ENCODE measurements around the gene LIN9. TPM values are rescaled to one million over a fixed set of nuclear protein-coding genes. Genes with fewer than 3 reads are reported as not detected.
"Not testable (repeated sequence)": the region's sequence is repeated elsewhere in the genome, so short reads cannot be mapped to it uniquely, and the experiment has no call there.

LIN9 gene
- total RNA-seq, 1 donor from 2014 or later: 4.2 TPM

DNA sequence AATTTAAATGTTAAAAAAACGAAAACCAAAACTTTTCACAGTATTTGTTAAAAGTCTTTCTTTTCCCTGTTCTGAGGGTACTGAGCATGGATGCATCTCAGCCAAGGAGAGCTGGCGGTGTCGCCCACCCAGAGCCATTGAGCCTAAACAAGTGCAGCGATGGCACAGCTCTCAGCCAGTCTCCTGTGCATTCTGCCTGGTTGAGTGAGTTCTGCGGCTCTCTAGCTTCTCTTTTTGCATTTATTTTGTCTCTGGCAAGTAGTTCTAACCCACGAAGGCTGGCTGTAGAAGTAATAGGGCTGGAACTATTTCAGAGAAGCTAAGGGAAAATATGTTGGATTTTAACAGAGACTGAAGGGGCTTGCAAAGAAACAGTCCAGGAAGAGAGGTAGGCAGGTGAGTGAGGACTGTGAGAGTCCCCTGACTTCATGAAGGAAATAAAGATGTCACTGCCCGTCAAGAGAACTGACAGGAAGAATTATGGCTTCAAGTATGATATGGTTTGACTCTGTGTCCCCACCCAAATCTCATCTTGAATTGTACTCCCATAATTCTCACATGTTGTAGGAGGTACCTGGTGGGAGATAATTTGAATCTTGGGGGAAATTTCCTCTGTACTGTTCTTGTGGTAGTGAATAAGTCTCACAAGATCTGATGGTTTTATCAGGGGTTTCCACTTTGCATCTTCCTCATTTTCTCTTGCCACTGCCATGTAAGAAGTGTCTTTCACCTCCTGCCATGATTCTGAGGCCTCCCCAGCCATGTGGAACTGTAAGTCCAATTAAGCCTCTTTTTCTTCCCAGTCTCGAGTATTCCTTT is 35.7 kb upstream of the LIN9 start:
- Mint-ChIP-seq H3K4me3 (ENCODE audit: unreplicated experiment) (no peak overlapping the region), H3K36me3 (ENCODE audit: unreplicated experiment) (no peaks in the 10 kb centered on the region), H3K27ac (ENCODE audit: unreplicated experiment) (no peak overlapping the region), H3K9me3 (ENCODE audit: unreplicated experiment) (peaks cover 8% of the 10 kb centered on the region), H3K27me3 (ENCODE audit: unreplicated experiment) (peaks cover 4% of the 10 kb centered on the region), H3K4me1 (ENCODE audit: unreplicated experiment) (no peaks in the 10 kb centered on the region)
- no peak for DNase-seq (ENCODE audit: extremely low spot score, unreplicated experiment)
- TF ChIP-seq, protein P1, sequence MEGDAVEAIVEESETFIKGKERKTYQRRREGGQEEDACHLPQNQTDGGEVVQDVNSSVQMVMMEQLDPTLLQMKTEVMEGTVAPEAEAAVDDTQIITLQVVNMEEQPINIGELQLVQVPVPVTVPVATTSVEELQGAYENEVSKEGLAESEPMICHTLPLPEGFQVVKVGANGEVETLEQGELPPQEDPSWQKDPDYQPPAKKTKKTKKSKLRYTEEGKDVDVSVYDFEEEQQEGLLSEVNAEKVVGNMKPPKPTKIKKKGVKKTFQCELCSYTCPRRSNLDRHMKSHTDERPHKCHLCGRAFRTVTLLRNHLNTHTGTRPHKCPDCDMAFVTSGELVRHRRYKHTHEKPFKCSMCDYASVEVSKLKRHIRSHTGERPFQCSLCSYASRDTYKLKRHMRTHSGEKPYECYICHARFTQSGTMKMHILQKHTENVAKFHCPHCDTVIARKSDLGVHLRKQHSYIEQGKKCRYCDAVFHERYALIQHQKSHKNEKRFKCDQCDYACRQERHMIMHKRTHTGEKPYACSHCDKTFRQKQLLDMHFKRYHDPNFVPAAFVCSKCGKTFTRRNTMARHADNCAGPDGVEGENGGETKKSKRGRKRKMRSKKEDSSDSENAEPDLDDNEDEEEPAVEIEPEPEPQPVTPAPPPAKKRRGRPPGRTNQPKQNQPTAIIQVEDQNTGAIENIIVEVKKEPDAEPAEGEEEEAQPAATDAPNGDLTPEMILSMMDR (IDR thresholded peaks at IDR 0.05): no peak

DNA sequence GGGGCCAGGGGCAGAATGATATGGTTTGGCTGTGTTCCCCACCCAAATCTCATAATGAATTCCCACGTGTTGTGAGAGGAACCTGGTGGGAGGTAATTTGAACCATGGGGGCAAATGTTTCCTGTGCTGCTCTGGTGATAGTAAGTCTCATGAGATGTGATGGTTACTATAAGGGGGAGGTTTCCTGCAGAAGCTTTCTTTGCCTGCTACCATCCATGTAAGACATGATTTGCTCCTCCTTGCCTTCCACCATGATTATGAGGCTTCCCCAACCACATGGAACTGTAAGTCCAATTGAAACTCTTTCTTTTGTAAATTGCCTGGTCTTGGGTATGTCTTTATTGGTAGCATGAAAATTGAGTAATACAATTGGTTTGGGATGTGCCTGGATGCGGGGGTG is 33.7 kb upstream of the LIN9 start:
- no peak overlapping the region for H3K4me3 Mint-ChIP-seq (ENCODE audit: unreplicated experiment)
- TF ChIP-seq, protein P1 (IDR thresholded peaks at IDR 0.05): no peak
- no peak for DNase-seq (ENCODE audit: extremely low spot score, unreplicated experiment)
- no peak overlapping the region for H3K27ac Mint-ChIP-seq (ENCODE audit: unreplicated experiment)
- no peaks in the 10 kb centered on the region for H3K4me1 Mint-ChIP-seq (ENCODE audit: unreplicated experiment)
- peaks cover 4% of the 10 kb centered on the region for H3K27me3 Mint-ChIP-seq (ENCODE audit: unreplicated experiment)
- H3K9me3 Mint-ChIP-seq (ENCODE audit: unreplicated experiment): peaks cover 8% of the 10 kb centered on the region
- no peaks in the 10 kb centered on the region for H3K36me3 Mint-ChIP-seq (ENCODE audit: unreplicated experiment)

DNA sequence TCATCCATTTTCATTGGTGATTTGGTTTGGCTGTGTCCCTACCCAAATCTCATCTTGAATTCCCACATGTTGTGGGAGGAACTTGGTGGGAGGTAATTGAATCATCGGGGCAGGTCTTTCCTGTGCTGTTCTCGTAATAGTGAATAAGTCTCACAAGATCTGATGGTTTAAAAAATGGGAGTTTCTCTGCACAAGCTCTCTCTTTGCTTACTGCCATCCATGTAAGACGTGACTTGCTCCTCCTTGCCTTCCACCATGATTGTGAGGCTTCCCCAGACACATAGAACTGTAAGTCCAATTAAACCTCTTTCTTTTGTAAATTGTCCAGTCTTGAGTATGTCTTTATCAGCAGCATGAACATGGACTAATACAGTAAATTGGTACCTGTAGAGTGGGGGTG is 31.1 kb upstream of the LIN9 start:
- H3K4me3 Mint-ChIP-seq (ENCODE audit: unreplicated experiment); H3K9me3 Mint-ChIP-seq (ENCODE audit: unreplicated experiment); H3K4me1 Mint-ChIP-seq (ENCODE audit: unreplicated experiment); H3K27ac Mint-ChIP-seq (ENCODE audit: unreplicated experiment); DNase-seq (ENCODE audit: extremely low spot score, unreplicated experiment); H3K36me3 Mint-ChIP-seq (ENCODE audit: unreplicated experiment): not testable (repeated sequence)
- peaks cover 11% of the 10 kb centered on the region for H3K27me3 Mint-ChIP-seq (ENCODE audit: unreplicated experiment)

- no peak overlapping the region for H3K27ac Mint-ChIP-seq (ENCODE audit: unreplicated experiment)
- H3K9me3 Mint-ChIP-seq (ENCODE audit: unreplicated experiment): peaks cover 8% of the 10 kb centered on the region
- peaks cover 8% of the 10 kb centered on the region for H3K4me1 Mint-ChIP-seq (ENCODE audit: unreplicated experiment)
- TF ChIP-seq, protein P1 (IDR thresholded peaks at IDR 0.05): no peak
- H3K27me3 Mint-ChIP-seq (ENCODE audit: unreplicated experiment): peaks cover 12% of the 10 kb centered on the region
- no peak for DNase-seq (ENCODE audit: extremely low spot score, unreplicated experiment)
- no peak overlapping the region for H3K4me3 Mint-ChIP-seq (ENCODE audit: unreplicated experiment)
- no peaks in the 10 kb centered on the region for H3K36me3 Mint-ChIP-seq (ENCODE audit: unreplicated experiment)
Measured at GRCh38 chr1:226337276-226337875, 28.4 kb upstream of the LIN9 start.

- Mint-ChIP-seq H3K36me3 (ENCODE audit: unreplicated experiment) (no peaks in the 10 kb centered on the region), H3K27ac (ENCODE audit: unreplicated experiment) (no peak overlapping the region), H3K9me3 (ENCODE audit: unreplicated experiment) (peaks cover 6% of the 10 kb centered on the region), H3K4me3 (ENCODE audit: unreplicated experiment) (no peak overlapping the region), H3K27me3 (ENCODE audit: unreplicated experiment) (peaks cover 12% of the 10 kb centered on the region), H3K4me1 (ENCODE audit: unreplicated experiment) (peaks cover 8% of the 10 kb centered on the region)
- TF ChIP-seq, protein P1 (IDR thresholded peaks at IDR 0.05): no peak
- DNase-seq (ENCODE audit: extremely low spot score, unreplicated experiment): no peak
Measured at GRCh38 chr1:226335661-226336060, 26.7 kb upstream of the LIN9 start.
